ENCODE results near the gene TREML4. TPM values are rescaled to one million over a fixed set of nuclear protein-coding genes. Genes with fewer than 3 reads are reported as not detected.

TREML4 gene
- total and polyA plus RNA-seq, 2 of the 4 experiments (the other 2 are of a cell fraction) = not detected

GRCh38 chr6:41272591-41273240 is 44.6 kb downstream of the TREML4 start:
- Histone ChIP-seq H3K27me3 (ENCODE audit: control insufficient read depth, insufficient read depth, low read length) (peaks cover 14% of the 10 kb centered on the region), H3K9me1 (ENCODE audit: insufficient read depth, low read length) (no peaks in the 10 kb centered on the region), H2AK9ac (replicated peaks; ENCODE audit: low read depth, low read length, poor library complexity) (no peak overlapping the region), H3K56ac (ENCODE audit: extremely low read depth, insufficient read depth, low read length) (no peak overlapping the region), H3K79me1 (ENCODE audit: low read depth in 1 of 2, low read length in 2 of 2) (no peaks in the 10 kb centered on the region), H3K4ac (ENCODE audit: low read depth, low read length) (no peak overlapping the region), H3K18ac (ENCODE audit: low read depth, low read length) (no peak overlapping the region), H2AK5ac (ENCODE audit: low read depth, low read length) (no peak overlapping the region), H2BK20ac (ENCODE audit: low read depth, low read length) (no peak overlapping the region), H3K4me1 (ENCODE audit: control insufficient read depth, insufficient read depth, low read length) (no peaks in the 10 kb centered on the region), H3K4me2 (ENCODE audit: low read depth, low read length) (no peak overlapping the region), H3K14ac (replicated peaks; ENCODE audit: low read depth, low read length) (no peak overlapping the region), H2BK120ac (ENCODE audit: low read depth, low read length) (no peak overlapping the region), H2BK5ac (ENCODE audit: low read depth, low read length, poor library complexity, severe bottlenecking) (no peak overlapping the region), H3K36me3 (ENCODE audit: control insufficient read depth, insufficient read depth, low read length) (no peaks in the 10 kb centered on the region), H4K8ac (ENCODE audit: low read depth in 2 of 2, low read length in 2 of 2) (no peak overlapping the region), H2AFZ (replicated peaks; ENCODE audit: low read length, poor library complexity) (no peak overlapping the region), H4K91ac (ENCODE audit: insufficient read depth, low read depth, low read length) (no peak overlapping the region), H2BK15ac (ENCODE audit: low read depth, low read length) (no peak overlapping the region), H4K20me1 (ENCODE audit: insufficient read depth, low read length) (no peaks in the 10 kb centered on the region), H3K4me3 (ENCODE audit: insufficient read depth, low read depth, low read length) (no peak overlapping the region), H4K5ac (ENCODE audit: low read depth, low read length) (no peak overlapping the region), H3K27ac (ENCODE audit: insufficient read depth, low read length) (no peak overlapping the region), H3K23ac (ENCODE audit: low read depth, low read length) (no peak overlapping the region), H3K9me3 (ENCODE audit: control insufficient read depth, insufficient read depth, low read length) (no peaks in the 10 kb centered on the region), H3K9ac (ENCODE audit: low read depth, low read length) (no peak overlapping the region)
- BruUV-seq (replicated peaks) = no TSS peak
- TF ChIP-seq RFX5 (IDR thresholded peaks at IDR 0.05; ENCODE audit: low read depth, low read length) (no peak), MXI1 (IDR thresholded peaks at IDR 0.05; ENCODE audit: borderline replicate concordance, low read depth, low read length) (no peak), CEBPB (IDR thresholded peaks at IDR 0.05; ENCODE audit: low read depth, low read length) (no peak), RCOR1 (IDR thresholded peaks at IDR 0.05; ENCODE audit: insufficient replicate concordance, low read length) (no peak), CTCF (conservative IDR thresholded peaks at IDR 0.05; ENCODE audit: low read depth, low read length) (no peak), MAFK (IDR thresholded peaks at IDR 0.05; ENCODE audit: low read depth, low read length) (no peak), CHD1 (IDR thresholded peaks at IDR 0.05; ENCODE audit: low read depth, low read length) (no peak), BHLHE40 (IDR thresholded peaks at IDR 0.05; ENCODE audit: low read depth, low read length) (no peak), FOS (IDR thresholded peaks at IDR 0.05; ENCODE audit: low read depth, low read length) (no peak), ELK1 (IDR thresholded peaks at IDR 0.05; ENCODE audit: borderline replicate concordance, low read depth, low read length) (no peak), POLR2A (IDR thresholded peaks at IDR 0.05; ENCODE audit: low read depth, low read length) (no peak), MAZ (IDR thresholded peaks at IDR 0.05; ENCODE audit: borderline replicate concordance, low read depth, low read length) (no peak)
- WGBS, 2 experiments (ENCODE audit: extremely low coverage in 2 of 2, insufficient read length in 1 of 2) = 56% methylated on average over 2 of the region's 5 CpGs; no CpG with 5 or more reads in 1 of the 2 experiments
- ATAC-seq (ENCODE audit: low read depth) = no peak
- no peak for DNase-seq
- POLR2A ChIA-PET (ENCODE audit: unreplicated experiment) = no interaction called here
- CTCF ChIA-PET = no interaction called here
- in situ Hi-C loops (cut with MboI; ENCODE audit: low sequenced_read_pairs) = no loop called here
- dilution Hi-C loops (cut with HindIII; ENCODE audit: low sequenced_read_pairs, unreplicated experiment) = no loop called here
- intact Hi-C loops (cut with micrococcal nuclease) = no loop called here
